NK-92 treated with Interleukin-12 subunit alpha and Interleukin-12 subunit beta, amount 100 ng/mL, for 24 hours (cell line): ENCODE results near the gene SORCS1.

Experiments used
- DNase-seq: peaks from one replicate; lab custom pipeline; 2025; lab: John Stamatoyannopoulos, UW

Gene SORCS1

DNA sequence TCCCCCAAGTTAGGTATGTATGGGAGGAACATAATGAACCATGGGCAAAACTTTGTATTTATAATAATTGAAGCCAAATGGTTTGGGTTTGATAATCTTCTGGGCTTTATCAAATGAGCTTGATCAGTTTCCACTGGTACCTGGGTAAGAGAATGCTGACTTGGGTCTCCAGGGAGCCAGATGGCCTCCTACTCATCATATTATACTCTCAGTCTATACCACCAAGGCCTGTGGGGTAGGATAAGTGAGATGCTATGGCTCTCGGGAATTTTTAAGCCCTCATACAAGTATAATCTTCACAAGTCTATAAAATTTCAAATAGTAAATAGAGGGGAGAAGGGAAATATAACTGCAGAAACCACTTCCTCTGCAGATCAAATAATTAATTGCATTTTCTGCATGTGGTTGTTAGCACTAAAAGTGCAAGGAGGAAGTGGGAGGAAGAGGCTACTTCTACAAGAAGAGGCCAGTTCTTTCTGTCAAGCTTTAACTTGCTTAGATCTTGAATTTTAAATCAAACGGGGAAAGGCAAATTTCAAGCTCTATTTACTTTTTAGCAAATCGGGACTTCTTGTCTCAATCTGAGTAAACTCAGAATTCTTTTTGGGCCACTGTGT lies 349.0 kb downstream of the SORCS1 start:
- DNase-seq: no peak

DNA sequence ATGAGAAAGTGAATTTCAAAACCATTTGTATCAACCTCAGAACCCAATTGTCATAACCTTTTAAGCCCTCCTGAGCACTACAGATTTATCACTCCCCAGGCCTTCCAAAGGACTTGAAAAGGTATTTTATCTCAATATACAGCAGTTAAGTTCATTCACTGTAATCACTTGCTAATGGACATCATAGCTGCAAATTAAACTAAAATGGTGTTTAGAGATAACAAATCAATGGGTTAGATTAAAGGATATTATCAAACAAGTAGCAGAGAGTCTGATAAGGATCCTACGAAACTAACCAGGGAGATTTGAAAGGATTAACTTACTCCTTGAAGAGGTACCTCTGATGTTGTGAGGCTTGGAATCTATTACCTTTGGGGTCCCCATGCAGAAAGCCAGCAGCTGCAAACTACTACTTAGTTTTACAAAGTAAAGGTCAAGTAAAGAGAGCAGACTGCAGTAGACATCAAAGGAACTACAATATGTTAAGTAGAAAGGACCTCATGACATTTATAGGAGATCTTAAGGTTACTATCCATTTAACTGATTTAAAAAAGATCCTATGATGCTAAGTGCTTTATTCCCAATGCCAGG lies 359.4 kb downstream of the SORCS1 start:
- DNase-seq: no peak

DNA sequence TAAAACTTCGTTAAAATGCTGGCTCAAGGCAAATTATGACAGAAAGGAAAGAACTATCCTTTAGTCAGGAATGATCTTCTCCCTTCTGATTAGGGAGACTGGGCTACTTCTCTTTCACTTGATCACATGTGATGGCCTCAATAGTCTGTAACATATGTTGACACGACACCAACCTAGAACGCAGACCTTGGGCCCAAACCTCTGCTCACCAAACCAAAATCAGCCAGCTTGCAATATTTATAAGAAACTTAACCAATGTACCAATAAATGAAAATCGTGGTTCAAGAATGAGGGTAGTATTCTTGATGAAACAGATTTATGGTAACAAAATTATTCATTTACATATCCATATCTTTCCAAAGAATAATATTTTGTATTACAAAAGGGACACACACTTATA lies 361.6 kb downstream of the SORCS1 start:
- DNase-seq: no peak

DNA sequence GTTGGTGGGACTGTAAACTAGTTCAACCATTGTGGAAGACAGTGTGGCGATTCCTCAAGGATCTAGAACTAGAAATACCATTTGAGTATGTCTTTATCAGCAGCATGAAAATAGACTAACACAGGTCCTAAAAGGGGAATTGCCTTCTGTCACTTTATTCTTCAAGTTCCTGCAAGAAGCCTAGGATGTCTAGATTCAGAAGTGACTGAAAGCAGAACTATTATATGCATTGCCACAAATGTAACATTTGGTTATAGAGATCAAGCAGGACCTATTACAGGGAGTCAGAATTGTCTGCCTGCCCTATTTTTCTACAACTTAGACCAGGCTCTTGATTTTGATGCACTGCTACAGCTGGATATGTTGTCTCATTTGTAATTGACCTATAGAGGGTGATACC lies 364.7 kb downstream of the SORCS1 start:
- no peak for DNase-seq

DNA sequence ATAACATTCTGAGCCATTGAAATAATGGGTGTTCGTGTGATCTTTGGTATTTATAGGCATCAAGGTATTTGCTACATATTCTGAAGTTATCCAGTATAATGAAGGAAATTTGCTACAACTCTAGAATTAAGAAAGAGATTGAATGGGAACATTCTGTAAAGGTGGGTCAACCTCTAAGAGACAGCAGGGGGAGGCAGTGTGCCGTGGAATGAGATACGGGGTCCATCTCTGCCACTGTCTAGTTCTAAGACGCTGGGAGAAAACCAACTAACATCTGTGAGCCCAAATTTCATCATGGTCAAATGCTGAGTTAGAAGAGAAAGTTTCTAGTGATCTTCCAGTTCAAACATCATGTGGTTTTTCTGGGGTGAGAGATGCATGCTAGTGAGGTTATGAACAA lies 368.9 kb downstream of the SORCS1 start:
- DNase-seq: no peak

DNA sequence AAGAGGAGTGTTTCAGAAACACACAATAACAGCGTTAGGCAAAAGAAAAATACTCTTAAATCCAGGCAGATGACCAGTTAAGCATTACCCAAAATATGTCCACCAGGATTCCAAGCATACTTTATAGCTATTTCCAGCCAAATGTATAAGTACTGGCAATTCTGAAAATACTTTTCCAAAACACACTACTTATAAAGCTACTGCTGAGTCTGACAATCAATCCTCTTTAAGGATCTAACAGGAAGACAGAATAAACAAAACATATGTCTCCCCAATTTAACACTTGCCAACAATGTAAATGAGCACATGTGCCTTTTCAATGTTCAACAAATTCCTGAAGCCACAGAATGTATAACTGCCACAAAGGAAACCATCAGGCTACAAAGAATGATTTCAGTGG lies 370.9 kb downstream of the SORCS1 start:
- no peak for DNase-seq

DNA sequence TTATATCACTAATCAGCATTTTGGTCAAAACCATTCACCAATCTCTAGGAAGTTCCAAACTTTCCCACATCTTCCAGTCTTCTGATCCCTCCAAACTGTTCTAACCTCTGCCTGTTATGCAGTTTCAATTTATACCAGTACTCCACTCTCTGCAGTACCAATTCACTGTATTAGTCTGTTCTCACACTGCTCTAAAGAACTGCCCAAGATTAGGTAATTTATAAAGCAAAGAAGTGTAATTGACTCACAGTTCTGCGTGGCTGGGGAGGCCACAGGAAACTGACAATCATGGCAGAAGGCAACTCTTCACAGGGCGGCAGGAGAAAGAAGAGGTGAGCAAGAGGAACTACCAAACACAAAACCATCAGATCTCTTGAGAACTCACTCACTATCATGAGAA lies 374.9 kb downstream of the SORCS1 start:
- no peak for DNase-seq

DNA sequence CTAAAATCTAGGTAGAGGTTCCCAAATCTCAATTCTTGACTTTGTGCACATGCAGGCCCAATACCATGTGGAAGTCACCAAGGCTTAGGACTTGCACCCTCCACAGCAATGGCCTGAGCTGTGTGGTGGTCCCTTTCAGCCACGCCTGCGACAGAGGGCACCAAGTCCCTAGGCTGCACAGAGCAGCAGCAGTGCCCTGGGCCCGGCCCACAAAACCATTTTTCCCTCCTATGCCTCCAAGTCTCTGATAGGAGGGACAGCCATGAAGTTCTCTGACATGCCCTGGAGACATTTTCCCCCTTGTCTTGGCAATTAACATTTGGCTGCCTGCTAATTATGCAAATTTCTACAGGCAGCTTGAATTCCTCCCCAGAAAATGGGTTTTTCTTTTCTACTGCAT lies 375.5 kb downstream of the SORCS1 start:
- no peak for DNase-seq

DNA sequence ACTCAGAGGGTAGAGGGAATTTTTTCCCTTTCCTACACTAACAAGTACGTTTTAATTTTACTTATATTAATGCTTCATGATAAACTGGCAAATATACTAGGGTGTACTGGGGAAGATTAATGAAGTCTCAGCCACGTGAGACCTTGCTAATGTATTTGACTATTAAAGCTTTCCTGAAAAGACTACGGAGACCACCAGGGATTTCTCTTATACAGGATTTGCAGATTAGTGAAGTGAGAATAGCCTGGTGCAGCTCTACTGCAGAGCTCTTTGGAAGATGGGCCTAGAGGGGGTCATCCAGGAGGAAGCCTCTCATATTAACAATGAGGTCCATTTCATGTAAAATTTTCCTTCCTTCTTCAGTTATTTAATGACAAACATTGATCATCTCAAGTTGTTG lies 379.0 kb downstream of the SORCS1 start:
- DNase-seq: no peak

DNA sequence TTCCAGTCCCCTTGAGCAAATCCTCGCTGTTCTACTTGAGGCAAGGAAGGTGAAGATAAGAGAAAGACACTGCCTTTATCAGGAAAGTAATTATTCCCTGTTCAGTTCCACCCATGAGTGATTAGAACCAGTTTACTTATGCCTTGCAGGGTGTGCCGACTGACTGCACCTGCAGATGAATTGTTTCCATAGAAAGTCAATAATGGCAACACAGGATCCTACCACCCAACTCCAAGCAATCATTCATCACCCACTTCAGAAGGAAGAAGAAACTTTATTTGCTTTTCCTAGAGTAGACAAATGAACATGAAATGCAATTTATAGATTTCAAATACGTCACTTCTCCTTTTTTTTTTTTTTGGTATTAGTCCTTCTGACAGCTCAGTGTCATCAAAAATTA lies 383.9 kb downstream of the SORCS1 start:
- DNase-seq: no peak

DNA sequence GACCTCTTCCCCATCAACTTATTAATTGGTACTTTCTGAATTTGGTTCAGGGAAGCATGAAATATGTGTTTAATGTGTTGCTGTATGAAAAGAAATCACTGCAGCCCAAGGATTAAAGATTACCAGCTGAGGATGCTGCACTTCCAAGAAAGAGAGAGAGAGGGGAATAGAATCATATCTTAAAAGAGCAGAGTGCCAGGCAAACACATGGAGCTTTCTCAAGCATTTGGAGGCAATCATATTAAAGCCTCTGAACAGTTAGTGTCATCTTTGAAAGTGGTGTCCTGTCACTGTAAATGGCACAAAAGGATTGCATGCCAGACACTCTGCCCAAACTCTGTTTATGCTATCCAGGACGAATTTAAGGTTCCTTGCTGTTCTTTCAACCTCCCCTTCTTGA lies 386.7 kb downstream of the SORCS1 start:
- no peak for DNase-seq

DNA sequence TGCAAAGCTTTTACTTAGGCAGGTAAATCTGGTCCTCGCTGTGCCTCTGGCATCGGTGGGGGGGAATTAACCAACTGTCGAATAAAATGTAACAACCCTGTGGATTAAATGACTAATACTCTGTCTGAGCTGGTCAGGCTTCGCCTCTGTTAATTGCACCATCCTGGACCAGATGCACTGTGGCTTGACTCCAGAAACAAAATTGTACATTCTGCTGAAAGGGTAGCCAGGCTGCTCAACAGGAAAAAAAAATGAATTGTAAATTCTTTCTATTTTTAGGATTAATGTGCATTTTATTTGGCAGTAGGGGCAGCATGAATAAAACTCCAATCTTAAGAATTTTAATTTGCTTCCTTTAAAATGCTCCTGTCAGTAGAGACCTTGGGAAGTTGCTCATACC lies 389.4 kb downstream of the SORCS1 start:
- no peak for DNase-seq

DNA sequence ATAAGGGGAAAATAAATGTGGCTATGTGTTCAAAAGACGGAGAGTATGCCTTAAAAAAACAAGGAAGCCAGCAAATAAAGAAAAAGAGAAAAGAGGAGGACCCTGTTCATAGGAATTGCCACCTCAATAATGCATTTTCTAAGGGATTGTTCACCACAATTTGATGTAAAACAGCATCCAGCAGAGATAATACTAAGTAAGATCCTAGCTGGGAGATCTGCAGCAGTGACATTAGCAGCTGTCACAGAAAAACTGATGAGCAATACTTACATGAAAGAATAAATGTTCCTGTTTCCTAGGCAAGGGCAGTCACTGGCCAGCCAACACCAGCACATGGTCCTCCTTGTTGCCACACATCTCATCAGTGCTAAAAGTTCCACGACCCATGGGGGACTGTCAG lies 391.5 kb downstream of the SORCS1 start:
- DNase-seq: no peak

DNA sequence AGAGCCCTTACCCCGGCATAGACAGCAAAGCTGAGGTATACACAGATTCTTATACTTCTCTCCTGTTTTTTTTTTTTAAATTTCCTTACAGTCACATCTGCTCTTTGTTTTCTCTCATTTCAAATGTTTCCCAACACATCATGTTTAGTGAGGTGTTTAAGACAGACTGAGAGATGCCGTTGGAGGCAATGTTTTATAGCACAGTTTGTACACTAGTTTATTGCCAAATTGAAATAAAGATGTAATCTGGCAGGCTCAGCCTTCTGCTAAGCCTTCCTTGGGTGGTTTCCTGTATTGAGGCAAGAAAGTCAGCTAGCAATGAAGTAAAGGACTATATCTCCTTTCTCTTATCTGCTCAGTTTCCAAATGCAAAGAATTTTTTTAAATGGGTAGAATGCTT lies 393.4 kb downstream of the SORCS1 start:
- DNase-seq: no peak

DNA sequence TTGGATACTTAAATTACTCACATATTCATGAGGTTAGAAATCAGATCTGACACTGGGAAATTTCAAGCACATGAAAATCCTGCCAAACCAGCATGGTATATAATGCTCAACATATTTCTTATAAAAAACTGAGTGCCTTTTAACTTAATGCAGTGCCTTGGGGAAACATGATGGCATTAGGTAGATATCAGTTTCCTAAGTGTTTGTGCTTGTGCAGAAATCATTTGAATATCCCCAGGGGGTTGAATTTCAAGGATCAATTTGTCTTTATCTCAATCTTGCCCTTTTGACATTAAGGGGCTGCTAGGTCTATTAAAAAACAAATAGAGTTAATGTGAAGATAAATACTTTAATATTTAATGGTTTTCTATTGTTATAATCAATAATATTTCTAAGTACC lies 396.3 kb downstream of the SORCS1 start:
- DNase-seq: no peak

DNA sequence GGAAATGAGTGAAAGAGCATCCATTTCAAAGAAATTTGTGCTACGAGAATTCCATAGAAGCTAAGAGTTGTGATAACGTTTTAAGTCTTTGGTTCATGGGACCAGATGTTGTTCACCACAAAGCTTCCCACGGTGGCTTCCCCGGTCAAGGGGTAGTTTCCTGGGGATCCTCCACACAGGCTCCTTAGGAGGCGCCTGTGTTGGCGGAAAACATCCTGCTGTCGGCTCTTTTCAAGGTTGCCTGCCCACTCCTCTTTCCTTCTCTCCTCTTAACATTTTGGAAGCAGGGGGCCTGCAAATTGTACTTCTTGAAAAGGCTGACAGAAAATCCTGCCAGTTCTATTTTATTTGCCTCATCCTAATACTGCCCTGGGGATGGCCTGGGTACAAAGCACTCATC lies 398.6 kb downstream of the SORCS1 start:
- DNase-seq: no peak

DNA sequence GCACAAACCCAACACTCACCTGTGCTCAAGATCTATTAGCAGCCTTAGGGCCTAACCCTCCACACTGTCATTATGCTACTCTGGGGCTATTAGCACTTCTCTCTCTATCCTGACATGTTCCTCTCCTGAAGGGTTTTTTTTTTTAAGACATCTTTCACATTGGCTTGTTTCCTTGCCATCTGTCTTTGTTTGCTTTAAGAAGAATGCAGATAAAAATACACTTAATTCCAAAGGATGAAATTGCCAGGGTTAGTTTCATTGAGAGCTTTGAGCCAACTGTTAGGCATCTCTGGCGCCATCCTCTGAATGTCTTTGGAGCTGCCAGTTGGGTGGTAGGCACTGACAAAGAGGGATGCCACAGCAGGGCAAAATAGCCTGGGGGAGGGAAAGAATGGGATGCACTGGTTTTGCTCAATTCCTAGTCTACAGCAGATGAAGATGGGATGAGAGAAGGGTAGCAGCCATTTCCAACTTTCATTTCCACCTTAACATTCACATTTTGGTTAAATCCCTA lies 399.2 kb downstream of the SORCS1 start:
- no peak for DNase-seq

DNA sequence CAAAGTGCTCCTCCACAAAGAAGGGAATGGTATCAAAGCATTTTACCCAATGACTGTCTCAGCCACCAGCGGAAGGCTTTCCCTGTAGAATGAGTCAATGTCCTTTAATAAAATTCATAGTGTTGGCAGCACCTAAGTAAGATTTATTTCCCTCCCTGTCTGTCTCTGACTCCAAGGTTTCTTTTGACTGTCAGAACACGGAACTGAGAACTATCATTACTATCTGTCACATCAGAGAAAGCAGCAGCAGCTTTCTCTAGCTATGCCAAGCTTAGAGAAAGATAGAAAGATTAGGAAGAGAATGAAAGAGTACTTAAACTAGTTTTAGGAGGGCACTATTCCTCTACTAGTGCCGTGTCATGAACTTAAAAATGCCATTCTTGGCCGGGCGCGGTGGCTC lies 400.1 kb downstream of the SORCS1 start:
- DNase-seq: no peak

DNA sequence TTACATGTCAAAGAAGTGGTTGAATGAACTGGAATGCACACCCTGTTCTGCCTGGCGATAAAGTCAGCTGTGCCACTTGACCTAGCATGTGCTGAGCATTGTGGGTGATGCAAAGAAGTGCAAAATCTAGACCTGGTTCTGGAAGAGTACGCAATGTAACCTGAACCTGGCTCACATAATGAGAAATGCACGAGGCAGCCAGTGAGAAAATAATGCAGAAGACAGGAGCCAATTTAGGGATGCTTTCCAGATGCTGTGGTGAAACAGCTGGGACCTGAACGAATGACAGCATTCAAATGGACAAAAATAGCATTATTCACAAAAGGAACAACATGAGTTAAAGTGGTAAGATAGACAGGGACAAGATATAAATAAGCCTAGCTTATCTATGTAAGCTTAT lies 402.6 kb downstream of the SORCS1 start:
- no peak for DNase-seq

DNA sequence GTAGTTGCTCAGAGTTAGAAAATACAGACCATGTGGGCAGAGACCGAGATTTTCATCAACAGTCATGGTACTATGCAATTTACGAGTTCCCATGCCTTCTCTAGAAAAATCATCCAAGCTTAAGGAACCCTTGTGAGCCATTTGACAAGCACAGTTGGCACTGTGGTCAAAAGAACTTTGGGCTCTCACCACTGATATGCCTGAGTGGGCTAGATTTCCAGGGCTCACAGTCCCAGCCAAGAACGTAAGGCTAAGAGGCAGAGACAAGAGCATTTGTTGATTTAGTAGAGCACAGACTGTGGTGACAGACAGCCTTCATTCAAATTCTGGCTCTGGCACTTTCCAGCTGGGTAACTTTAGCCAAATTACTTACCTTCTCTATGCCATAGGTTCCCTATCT lies 407.0 kb downstream of the SORCS1 start:
- no peak for DNase-seq

DNA sequence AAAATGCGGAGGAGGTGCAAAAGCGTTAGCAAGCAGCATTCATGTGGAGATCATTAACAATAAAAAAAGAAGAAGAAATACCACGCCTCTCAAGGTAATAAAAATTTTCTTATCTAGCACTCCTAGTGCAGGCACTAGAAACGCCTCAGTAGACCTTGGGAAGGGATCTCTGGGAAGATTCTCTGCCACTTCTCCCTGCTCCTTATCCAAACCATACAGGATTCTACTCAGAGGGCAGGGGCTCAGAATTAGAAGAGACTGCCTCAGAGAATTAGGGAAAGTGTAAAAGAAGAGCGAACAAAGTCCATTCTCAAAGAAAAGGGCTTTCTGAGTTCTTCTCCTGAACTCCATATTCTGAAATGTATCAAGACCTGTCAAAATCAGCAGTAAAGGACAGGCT lies 413.4 kb downstream of the SORCS1 start:
- DNase-seq: no peak

DNA sequence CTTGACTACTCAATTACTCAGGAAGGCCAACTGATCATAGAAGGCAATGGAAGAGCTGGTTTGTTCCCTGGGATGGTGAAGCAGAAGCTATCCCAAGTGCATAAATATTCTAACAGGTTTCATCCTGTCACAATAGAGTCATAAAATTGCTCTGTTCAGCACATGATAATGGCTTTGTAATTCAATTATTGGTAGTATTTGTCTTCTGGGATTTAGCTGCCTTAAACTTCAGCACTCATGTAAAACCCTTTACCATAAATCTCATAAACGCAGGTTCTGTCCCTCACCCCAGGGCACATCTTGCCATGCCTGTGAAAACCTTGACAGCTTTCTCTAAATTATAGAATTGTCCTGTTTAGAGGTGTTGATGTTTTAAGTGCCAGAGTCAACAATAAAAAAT lies 417.6 kb downstream of the SORCS1 start:
- no peak for DNase-seq

DNA sequence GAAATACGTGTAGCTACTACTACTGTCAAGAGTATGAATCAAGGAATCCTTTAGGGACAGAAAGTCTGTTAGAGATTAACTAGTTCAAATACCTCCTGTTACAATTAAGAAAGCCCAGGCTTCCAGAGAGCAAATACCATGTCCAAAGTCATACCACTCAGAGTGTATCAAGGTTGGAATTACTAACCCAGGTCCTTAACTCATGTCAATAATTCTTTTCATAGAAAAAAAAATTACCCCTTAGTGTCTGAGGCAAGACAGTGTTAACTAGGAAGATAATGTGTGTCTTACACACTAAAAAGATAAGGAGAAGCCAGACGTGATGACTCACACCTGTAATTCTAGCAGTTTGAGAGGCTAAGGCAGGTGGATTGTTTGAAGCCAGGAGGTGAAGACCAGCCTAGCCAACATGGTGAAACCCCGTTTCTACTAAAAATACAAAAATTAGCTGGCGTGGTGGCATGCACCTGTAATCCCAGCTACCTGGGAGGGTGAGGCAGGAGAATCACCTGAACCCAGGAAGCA lies 423.4 kb downstream of the SORCS1 start:
- no peak for DNase-seq

DNA sequence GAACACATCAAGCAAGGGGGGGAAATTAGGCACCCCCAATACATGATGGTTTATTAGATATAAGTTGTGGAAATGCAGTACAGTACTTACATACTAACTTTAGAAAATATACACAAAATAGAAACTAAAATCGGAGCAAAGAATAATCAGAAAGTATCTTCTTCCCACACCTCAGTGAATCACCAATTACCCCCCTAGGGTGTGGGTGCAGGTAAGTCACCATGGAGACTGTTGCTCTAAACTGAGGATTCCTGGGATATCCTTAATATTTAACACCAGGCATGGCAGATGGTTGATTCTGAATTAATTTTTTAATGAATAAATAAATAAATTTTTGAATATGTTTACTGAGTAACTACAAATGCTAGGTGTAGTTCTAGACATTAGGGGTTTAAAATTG lies 424.4 kb downstream of the SORCS1 start:
- DNase-seq: no peak
